Hepatocyte (in vitro differentiated cells): ENCODE results near the gene CD300A. TPM values are rescaled to one million over a fixed set of nuclear protein-coding genes. Genes with fewer than 3 reads are reported as not detected.

ENCODE experiments used
- DNase-seq: peaks from one replicate; pipeline ENCODE4 v3.0.0-alpha.2; 2016; ENCODE audit warnings: low spot score
- H2AFZ ChIP-seq: fragments of 200-600 bp; sonication (generic); 2 replicates; pipeline ENCODE4 v1.6.0; 2016; ENCODE audit warnings: antibody characterized with exemption, mild to moderate bottlenecking
- H3K27ac ChIP-seq: fragments of 200-600 bp; sonication (generic); 2 replicates; pipeline ENCODE4 v1.5.1; 2016; ENCODE audit warnings: mild to moderate bottlenecking
- H3K27me3 ChIP-seq: fragments of 200-600 bp; sonication (generic); 2 replicates; pipeline ENCODE4 v1.6.1; 2016
- H3K36me3 ChIP-seq: fragments of 200-600 bp; sonication (generic); replicated peaks from 2 replicates; pipeline ENCODE4 v1.5.1; 2016; ENCODE audit warnings: low read depth; ENCODE audit not compliant: insufficient read depth
- H3K4me1 ChIP-seq: fragments of 200-600 bp; sonication (generic); 2 replicates; pipeline ENCODE4 v1.5.1; 2016; ENCODE audit warnings: mild to moderate bottlenecking, moderate library complexity; ENCODE audit not compliant: insufficient read depth
- H3K4me2 ChIP-seq: fragments of 200-600 bp; sonication (generic); 2 replicates; pipeline ENCODE4 v1.6.0; 2016
- H3K4me3 ChIP-seq: fragments of 200-600 bp; sonication (generic); 2 replicates; pipeline ENCODE4 v1.5.1; 2016; ENCODE audit warnings: mild to moderate bottlenecking
- H3K79me2 ChIP-seq: fragments of 200-600 bp; sonication (generic); 2 replicates; pipeline ENCODE4 v1.6.0; 2017; ENCODE audit warnings: mild to moderate bottlenecking
- H3K9me2 ChIP-seq: fragments of 200-600 bp; sonication (generic); replicated peaks from 2 replicates; pipeline ENCODE4 v1.6.0; 2017; ENCODE audit warnings: mild to moderate bottlenecking; ENCODE audit not compliant: insufficient read depth
- H3K9me3 ChIP-seq: fragments of 200-600 bp; sonication (generic); 2 replicates; pipeline ENCODE4 v1.5.1; 2016; ENCODE audit warnings: low read depth, mild to moderate bottlenecking
- H4K20me1 ChIP-seq: fragments of 200-600 bp; sonication (generic); 2 replicates; pipeline ENCODE4 v1.6.0; 2016; ENCODE audit warnings: mild to moderate bottlenecking; ENCODE audit not compliant: insufficient read depth, poor library complexity, severe bottlenecking
- EZH2 ChIP-seq: fragments of 200-600 bp; sonication (generic); IDR thresholded peaks from 2 replicates; pipeline ENCODE4 v1.6.1; 2016; ENCODE audit warnings: antibody characterized with exemption, mild to moderate bottlenecking, borderline replicate concordance
- EZH2phosphoT487 ChIP-seq: fragments of 200-600 bp; sonication (generic); IDR thresholded peaks from one replicate; pipeline ENCODE4 v1.6.1; 2018; ENCODE audit warnings: antibody characterized with exemption, mild to moderate bottlenecking, low read depth, moderate library complexity; ENCODE audit not compliant: unreplicated experiment, severe bottlenecking
- WGBS: methylation state at CpG from one replicate; pipeline ENCODE4 v1.1.6; 2016; ENCODE audit warnings: low lambda C conversion rate; ENCODE audit errors: missing lambda C conversion rate; 5-methylcytosine and 5-hydroxymethylcytosine counted together
- polyA plus RNA-seq: library from polyadenylated mRNA; unstranded; fragments of >200 nt; fragmentation: Nextera tagmentation; extraction: Ambion mirVana; gene quantifications from 2 replicates; pipeline ENCODE4 v1.2.1, GENCODE V29; 2016
- total RNA-seq: library from RNA; depleted of rRNA; stranded (reverse); fragments of >200 nt; gene quantifications from 2 replicates; pipeline ENCODE4 v1.2.3, GENCODE V29; 2014
- TF ChIP-seq, protein P1 (sequence below): fragments of 200-600 bp; sonication (generic); IDR thresholded peaks from 2 replicates; pipeline ENCODE4 v1.5.1; 2016; ENCODE audit warnings: antibody characterized with exemption, mild to moderate bottlenecking; ENCODE audit not compliant: poor library complexity

Gene CD300A
- total and polyA plus RNA-seq, 2 experiments from 2014 or later: 0.22 to 1.1 TPM

DNA sequence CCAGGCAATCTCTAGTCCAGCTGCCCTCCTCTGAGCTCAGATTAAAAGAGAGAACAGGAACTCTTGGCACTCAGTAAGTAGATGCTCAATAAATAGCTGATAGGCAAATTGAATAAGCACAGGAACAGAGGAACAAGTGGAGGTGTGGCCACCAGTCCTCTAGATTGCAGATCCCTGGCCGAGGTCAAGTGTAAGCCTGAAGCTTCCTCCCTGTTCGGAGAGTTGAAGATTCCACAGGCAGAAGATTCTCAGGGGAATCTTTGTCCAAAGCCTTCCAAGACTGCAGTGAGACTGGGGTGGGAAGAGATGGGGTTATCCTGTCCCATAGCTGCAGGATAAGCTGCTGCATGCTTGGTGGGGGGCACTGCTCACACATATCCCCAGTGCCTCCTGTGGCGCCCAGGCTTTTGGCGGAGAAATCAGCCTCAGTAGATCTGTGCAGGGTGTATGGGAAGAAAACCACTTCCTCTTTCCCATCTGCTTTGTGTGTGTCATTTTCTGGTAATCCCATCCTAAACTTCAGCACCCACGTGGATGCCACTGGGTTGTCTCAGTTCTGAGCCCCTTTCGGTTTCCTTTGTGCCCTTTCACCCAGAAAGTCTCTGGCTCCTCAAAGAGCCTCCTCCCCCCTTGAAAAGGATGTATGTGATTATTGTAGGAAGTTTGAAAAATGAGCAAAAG, 12.1 kb downstream of the CD300A start:
- Histone ChIP-seq H4K20me1 (no peaks in the 10 kb centered on the region), H3K4me1 (no peaks in the 10 kb centered on the region), H3K27me3 (no peaks in the 10 kb centered on the region), H3K9me3 (peaks cover 4% of the 10 kb centered on the region), H3K4me2 (no peak overlapping the region), H3K9me2 (no peaks in the 10 kb centered on the region), H3K36me3 (no peaks in the 10 kb centered on the region), H3K27ac (no peak overlapping the region), H3K79me2 (no peaks in the 10 kb centered on the region), H2AFZ (no peak overlapping the region), H3K4me3 (no peak overlapping the region)
- TF ChIP-seq, protein P1, sequence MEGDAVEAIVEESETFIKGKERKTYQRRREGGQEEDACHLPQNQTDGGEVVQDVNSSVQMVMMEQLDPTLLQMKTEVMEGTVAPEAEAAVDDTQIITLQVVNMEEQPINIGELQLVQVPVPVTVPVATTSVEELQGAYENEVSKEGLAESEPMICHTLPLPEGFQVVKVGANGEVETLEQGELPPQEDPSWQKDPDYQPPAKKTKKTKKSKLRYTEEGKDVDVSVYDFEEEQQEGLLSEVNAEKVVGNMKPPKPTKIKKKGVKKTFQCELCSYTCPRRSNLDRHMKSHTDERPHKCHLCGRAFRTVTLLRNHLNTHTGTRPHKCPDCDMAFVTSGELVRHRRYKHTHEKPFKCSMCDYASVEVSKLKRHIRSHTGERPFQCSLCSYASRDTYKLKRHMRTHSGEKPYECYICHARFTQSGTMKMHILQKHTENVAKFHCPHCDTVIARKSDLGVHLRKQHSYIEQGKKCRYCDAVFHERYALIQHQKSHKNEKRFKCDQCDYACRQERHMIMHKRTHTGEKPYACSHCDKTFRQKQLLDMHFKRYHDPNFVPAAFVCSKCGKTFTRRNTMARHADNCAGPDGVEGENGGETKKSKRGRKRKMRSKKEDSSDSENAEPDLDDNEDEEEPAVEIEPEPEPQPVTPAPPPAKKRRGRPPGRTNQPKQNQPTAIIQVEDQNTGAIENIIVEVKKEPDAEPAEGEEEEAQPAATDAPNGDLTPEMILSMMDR: no peak
- TF ChIP-seq EZH2 (no peak), EZH2phosphoT487 (no peak)
- DNase-seq: no peak
- WGBS: 69% methylated on average over 6 of the region's 6 CpGs

DNA sequence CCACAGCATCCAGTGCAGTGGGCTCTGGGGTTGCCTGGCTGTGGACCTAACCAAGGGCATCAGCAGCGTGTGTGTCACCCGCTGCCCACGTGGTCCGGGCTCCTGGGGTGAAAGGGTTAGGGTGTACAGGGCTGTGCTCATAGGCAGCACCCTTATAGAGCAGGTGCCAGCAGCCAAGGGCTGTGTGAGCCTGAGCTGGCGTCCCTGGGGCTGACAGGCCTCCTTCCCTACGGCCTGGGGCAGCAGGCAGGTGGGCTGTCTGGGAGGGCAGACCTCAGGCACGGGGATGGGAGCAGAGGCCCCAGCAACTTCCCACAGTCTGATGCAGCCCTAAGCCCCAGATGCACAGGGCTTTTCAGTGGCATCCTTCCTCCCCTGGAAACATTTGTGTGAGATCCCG, 13.9 kb downstream of the CD300A start:
- 74% methylated on average over 8 of the region's 8 CpGs for WGBS
- H3K79me2 ChIP-seq: no peaks in the 10 kb centered on the region
- H3K4me2 ChIP-seq: no peak overlapping the region
- H4K20me1 ChIP-seq: no peaks in the 10 kb centered on the region
- TF ChIP-seq, protein P1: no peak
- TF ChIP-seq EZH2phosphoT487 (no peak), EZH2 (no peak)
- peaks cover 4% of the 10 kb centered on the region for H3K9me3 ChIP-seq
- H3K36me3 ChIP-seq: no peaks in the 10 kb centered on the region
- no peaks in the 10 kb centered on the region for H3K27me3 ChIP-seq
- no peak overlapping the region for H2AFZ ChIP-seq
- no peaks in the 10 kb centered on the region for H3K4me1 ChIP-seq
- H3K4me3 ChIP-seq: no peak overlapping the region
- no peak for DNase-seq
- H3K27ac ChIP-seq: no peak overlapping the region
- H3K9me2 ChIP-seq: no peaks in the 10 kb centered on the region

DNA sequence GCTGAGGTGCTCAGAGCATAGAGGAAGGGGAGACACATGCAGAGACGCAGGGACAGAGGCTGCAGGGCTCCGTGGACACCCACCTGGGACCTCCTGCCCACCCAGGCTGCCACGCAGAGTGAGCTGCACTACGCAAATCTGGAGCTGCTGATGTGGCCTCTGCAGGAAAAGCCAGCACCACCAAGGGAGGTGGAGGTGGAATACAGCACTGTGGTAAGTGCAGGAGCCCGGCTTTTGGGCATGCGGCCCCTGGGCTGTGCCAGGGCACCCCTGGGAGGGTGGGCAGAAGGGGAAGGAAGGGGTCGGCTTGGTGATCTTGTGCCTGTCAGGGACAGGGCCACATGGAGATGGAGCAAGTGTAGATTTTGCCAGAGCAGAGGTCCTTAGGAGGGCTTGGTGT, 15.2 kb downstream of the CD300A start:
- H3K4me3 ChIP-seq: no peak overlapping the region
- H3K9me2 ChIP-seq: no peaks in the 10 kb centered on the region
- no peaks in the 10 kb centered on the region for H3K27me3 ChIP-seq
- WGBS: 86% methylated on average over 7 of the region's 7 CpGs
- no peak overlapping the region for H3K27ac ChIP-seq
- no peaks in the 10 kb centered on the region for H3K36me3 ChIP-seq
- TF ChIP-seq EZH2phosphoT487 (no peak), EZH2 (no peak)
- TF ChIP-seq, protein P1: no peak
- no peaks in the 10 kb centered on the region for H3K79me2 ChIP-seq
- H3K9me3 ChIP-seq: no peaks in the 10 kb centered on the region
- H3K4me1 ChIP-seq: no peaks in the 10 kb centered on the region
- DNase-seq: no peak
- no peak overlapping the region for H3K4me2 ChIP-seq
- H4K20me1 ChIP-seq: no peaks in the 10 kb centered on the region
- H2AFZ ChIP-seq: no peak overlapping the region

- Histone ChIP-seq H3K4me3 (no peak overlapping the region), H3K27me3 (no peaks in the 10 kb centered on the region), H3K27ac (no peak overlapping the region), H4K20me1 (no peaks in the 10 kb centered on the region), H3K36me3 (no peaks in the 10 kb centered on the region), H3K4me2 (no peak overlapping the region), H3K4me1 (no peaks in the 10 kb centered on the region), H3K9me2 (no peaks in the 10 kb centered on the region), H2AFZ (no peak overlapping the region), H3K9me3 (no peaks in the 10 kb centered on the region), H3K79me2 (no peaks in the 10 kb centered on the region)
- DNase-seq: no peak
- WGBS: 51% methylated on average over 9 of the region's 9 CpGs
- TF ChIP-seq, protein P1: no peak
- TF ChIP-seq EZH2 (no peak), EZH2phosphoT487 (no peak)
Measured at GRCh38 chr17:74484066-74484465, 17.6 kb downstream of the CD300A start.
